SHP77 (cell line): ENCODE data around the gene CREB5.
"Not testable (repeated sequence)": the region's sequence is repeated elsewhere in the genome, so short reads cannot be mapped to it uniquely, and the experiment has no call there.

Experiments used
- DNase-seq, 2 experiments: peaks; one replicate each; lab custom pipeline; 2025; lab: John Stamatoyannopoulos, UW

Gene CREB5

GRCh38 chr7:28813243-28813962, 401.1 kb downstream of the CREB5 start:
- peak; percentile 42 to 64 for DNase-seq

GRCh38 chr7:28815369-28815927, 403.1 kb downstream of the CREB5 start:
- DNase-seq = no peak

- DNase-seq = no peak
Observed at GRCh38 chr7:28815928-28816373, 403.6 kb downstream of the CREB5 start.

- DNase-seq = no peak
Observed at GRCh38 chr7:28818996-28819395, 406.7 kb downstream of the CREB5 start.

- DNase-seq = no peak
Observed at GRCh38 chr7:28823582-28823981, 411.3 kb downstream of the CREB5 start.

- not testable (repeated sequence) for DNase-seq
Observed at GRCh38 chr7:28825817-28826448, 413.6 kb downstream of the CREB5 start.

- no peak for DNase-seq
Observed at GRCh38 chr7:28830846-28831245, 418.5 kb downstream of the CREB5 start.

- DNase-seq = no peak
Observed at GRCh38 chr7:28832669-28833068, 420.4 kb downstream of the CREB5 start.

GRCh38 chr7:28835800-28836199, 423.5 kb downstream of the CREB5 start:
- no peak for DNase-seq

- DNase-seq = no peak
Observed at GRCh38 chr7:28836716-28837115, 424.4 kb downstream of the CREB5 start.

- DNase-seq = no peak
Observed at GRCh38 chr7:28837216-28837615, 424.9 kb downstream of the CREB5 start.

GRCh38 chr7:28840592-28840995, 428.3 kb downstream of the CREB5 start:
- peak in 1 of 2 experiments; percentile 30 for DNase-seq

- no peak for DNase-seq
Observed at GRCh38 chr7:28841766-28842165, 429.4 kb downstream of the CREB5 start.

GRCh38 chr7:28842769-28843295, 430.5 kb downstream of the CREB5 start:
- no peak for DNase-seq

GRCh38 chr7:28845106-28845505, 432.8 kb downstream of the CREB5 start:
- DNase-seq = no peak

GRCh38 chr7:28847176-28847575, 434.9 kb downstream of the CREB5 start:
- DNase-seq = no peak

- no peak for DNase-seq
Observed at GRCh38 chr7:28847681-28848080, 435.4 kb downstream of the CREB5 start.

GRCh38 chr7:28848906-28849305, 436.6 kb downstream of the CREB5 start:
- DNase-seq = no peak

GRCh38 chr7:28850699-28851098, 438.4 kb downstream of the CREB5 start:
- DNase-seq = no peak

GRCh38 chr7:28853150-28853549, 440.8 kb downstream of the CREB5 start:
- peak in 1 of 2 experiments; percentile 27 for DNase-seq

GRCh38 chr7:28853834-28854749, 441.8 kb downstream of the CREB5 start:
- peak; percentile 89 to 91 for DNase-seq

- no peak for DNase-seq
Observed at GRCh38 chr7:28854750-28855074, 442.4 kb downstream of the CREB5 start.
